HG02852 (cell line): Measurements from ENCODE around the gene EXD3.
"Not testable (repeated sequence)": the region's sequence is repeated elsewhere in the genome, so short reads cannot be mapped to it uniquely, and the experiment has no call there.

Experiments used
- ATAC-seq: cut with Tn5 transposase; IDR thresholded peaks from one replicate; pipeline ENCODE4 v1.9.1; 2021; ENCODE audit warnings: mild to moderate bottlenecking, moderate library complexity; ENCODE audit not compliant: unreplicated experiment

Gene EXD3

DNA sequence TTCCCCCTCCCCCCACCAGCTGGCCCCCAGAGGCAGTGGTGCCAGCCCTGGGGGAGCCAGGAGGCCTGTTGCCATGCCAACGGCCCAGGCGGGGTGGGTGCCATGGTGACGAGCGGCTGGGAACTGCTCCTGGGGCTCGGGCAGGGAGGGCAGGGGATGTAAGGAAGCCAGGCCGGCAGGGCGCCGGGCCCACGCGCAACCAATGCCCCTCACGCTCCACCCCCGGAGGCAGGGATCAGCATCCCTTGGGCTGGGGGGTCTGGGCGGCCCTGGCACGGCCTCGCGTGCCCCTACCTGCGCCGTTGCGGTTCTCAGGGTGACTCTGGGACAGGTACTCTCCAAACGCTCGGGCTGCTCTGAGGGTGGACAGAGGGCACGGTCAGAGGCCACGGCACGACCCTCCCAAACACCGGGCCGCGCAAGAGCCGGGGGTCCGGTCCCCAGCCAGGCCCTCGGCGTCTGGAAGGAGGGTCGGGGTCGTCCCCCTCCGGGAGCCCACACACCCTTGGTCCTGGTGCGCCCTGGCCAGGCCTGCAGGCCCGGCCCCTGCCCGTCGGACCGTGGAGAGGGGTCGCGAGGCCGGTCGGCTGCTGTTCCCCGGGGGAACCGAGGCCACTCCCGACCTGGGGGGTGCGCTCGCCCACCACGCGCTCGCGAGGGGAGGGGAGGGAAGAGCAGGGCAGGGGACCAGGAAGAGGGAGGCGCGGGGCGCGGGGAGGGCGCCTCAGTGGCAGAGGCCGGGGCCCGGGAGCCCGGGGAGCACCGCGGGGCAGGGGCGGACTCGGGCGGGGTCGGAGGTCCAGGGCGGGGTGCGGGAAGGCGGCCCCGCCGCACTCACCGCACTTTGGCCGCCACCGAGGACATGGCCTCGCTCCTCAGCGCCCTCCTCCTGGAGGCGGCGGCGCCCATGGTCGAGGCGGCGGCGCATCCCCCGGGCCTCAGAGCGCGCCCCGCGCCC is 35.5 kb upstream of the EXD3 start:
- peak; percentile 20 for ATAC-seq

DNA sequence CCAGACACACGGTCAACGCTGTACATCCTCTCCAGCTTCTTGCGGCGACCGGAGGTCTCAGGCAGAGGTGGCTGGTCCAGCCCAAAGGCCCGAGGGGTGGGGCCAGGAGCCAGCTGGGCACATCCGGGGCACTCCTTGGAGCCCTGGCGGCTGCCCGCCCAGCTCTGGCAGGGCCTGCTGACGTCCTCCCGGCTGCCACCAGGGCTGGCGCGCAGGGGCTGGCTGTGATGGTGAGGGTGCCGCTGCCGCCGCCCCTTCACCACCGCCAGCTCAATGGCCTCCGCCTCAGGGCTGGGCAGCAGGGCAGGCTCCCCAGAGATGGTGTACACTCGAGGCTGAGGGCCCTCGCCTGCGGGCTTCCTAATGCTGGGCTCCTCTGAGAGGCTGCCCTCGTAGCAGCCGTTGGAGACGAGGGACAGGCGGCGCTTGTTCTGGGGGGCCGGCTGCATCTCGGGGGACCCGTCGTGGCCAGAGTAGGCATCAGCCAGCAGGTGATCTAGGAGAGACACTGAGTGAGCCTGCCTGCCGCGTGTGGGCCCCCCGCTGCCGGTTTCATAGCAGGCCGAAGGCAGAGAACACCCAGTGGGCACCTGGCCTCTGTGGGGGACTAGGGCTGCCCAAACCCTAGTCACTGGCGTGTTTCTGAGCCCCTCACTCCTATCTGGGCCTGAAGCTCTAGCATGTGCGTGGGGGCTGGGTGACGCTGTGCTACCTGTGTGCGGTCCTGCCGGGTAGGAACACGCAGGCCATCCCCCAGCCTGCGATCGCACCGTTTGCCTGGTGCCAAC is 34.6 kb upstream of the EXD3 start:
- no peak for ATAC-seq

DNA sequence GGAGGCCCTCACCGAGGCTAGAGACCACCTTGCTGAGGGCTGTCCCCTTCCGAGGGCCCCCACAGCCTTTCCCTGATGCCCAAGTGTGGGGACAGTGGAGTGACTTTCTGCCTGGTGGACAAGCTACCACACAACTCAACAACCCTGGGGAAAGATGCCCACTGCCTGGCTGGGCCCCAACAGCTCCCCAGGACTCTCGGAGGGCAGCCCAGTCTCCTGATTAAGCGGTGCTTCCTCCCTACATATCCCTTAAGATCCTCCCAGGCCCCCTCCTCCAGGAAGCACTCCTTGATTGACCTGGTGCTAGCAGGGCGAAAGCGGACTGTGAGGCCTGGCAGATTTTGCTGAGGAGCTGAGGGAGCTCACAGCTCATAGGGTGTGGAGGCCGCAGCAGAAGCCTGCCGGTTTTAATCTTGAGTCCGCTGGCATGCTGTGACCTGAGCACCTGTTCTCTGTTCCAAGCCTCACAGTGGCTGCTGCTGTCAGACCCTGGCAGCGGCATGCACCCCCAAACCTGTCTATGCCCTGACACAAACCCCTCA is 34.0 kb upstream of the EXD3 start:
- ATAC-seq = no peak

DNA sequence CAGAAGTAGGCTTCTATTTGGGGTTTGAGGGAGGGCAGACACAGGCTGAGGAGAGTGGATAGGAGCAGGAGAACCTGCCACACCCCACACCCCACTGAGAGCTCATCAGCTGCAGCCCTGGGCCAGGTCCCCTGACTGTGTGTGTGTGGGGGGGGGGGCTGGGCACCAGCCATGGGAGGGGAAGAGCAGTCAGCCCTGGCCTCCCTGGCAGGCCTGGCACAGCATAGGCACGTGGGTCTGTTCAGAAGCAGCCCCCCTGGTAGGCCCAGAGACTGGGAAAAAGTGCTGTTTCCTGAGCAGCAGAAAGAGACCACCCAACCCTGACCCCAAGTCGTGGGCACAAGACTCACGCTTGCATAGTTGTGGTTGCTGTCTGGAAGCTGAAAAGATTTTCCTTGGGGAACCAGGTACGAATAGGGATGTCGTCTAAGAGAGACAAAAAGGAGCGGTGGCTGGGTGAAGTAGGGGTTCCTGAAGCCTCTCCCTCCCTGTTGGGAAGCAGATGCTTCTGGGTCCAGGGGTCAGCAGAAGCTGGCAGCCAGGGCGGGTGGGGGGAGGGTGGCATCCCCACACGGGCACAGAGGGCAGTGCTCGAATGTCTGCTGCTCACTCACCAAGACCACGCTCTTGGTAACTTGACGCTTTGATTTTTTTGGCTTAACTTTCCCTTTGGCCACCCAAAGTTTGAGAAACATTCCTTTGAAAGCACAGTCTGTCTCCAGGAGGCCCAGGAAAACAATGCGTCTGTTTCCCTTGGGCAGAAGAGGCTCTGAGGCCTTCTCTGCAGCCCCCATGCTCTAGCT is 33.3 kb upstream of the EXD3 start:
- no peak for ATAC-seq

DNA sequence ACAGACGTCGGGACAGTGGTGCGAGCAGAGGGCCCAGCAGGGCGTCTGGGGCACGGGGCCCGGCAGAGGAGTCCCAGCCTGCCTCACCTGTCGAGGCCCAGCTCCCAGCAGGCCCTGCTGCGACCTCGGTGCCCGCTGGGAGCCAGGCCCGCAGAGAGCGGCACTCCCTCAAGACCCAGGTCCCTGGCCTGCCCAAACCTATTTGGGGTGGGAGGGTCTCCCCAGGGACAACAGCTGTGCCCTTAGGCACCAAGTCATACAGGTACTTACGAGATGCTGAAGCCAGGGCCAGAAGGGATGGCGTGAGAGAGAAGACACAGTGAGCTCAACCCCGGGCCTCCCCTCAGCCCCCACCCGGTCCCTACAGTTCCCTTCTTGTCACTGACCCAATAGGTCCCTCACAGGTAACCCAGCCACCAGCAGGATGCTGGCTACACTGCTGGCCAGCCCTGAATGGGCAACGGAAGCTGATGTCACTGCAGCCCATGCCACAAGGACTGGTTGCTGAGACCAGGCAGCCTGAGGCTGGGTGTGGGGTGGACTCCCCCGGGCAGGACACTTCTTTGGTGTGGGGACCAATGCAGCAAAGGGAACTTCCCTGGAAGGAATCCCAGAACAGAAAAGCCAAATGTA is 32.5 kb upstream of the EXD3 start:
- no peak for ATAC-seq

DNA sequence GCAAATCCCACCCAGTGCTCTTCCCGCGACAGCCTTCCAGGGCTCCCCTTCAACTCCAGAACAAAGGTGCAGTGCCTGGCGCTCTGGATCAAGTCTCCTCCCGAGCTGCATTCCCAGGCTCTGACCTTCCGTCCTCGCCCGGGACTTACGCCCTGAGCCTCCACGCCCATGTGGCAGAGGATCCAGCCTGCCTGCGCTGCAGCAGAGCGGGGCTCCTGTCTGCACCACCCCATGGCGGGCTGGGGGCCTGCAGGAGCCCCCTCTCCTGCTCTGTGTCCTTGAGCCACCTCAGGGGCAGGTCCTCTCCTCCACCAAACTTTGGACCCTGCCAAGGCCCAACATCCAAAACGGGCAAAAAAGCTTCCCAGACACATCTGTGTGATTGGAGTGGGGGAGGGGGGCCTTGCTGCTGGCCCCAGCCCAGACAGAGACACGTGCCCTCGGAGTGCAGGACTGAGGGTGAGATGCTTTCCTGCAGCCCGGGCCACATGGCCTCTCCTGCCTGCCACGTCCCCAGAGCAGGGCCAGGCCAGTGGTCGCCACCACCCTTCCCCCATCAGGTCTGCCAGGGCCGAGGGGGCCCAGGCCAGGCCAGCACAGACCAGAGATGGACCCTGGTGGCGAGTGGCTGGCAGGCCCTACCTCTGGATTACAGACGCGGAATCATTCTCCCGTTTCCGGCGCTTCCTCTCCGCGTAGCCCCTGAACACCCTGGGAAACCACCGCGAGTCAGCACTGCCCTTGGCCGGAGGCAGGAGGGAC is 31.8 kb upstream of the EXD3 start:
- no peak for ATAC-seq

DNA sequence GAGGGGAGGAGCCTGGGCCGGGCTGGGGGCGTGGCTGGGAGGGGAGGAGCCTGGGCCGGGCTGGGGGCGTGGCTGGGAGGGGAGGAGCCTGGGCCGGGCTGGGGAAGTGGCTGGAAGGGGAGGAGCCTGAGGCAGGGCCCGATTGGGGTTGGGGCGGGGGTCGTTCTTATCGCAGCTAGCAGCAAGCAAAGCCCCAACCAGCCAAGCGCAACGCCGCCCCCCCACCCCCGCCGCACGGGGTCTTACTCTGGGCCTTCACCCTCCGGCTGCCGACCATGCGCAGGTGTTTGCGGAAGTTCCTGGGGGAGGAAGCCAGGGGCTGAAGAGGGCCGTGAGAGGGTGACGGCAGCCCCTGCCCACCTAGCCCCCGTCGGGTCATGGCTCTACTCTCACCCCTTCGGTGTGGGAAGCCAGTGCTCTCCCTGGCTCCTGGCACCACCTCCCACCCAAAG is 31.2 kb upstream of the EXD3 start:
- ATAC-seq = no peak

DNA sequence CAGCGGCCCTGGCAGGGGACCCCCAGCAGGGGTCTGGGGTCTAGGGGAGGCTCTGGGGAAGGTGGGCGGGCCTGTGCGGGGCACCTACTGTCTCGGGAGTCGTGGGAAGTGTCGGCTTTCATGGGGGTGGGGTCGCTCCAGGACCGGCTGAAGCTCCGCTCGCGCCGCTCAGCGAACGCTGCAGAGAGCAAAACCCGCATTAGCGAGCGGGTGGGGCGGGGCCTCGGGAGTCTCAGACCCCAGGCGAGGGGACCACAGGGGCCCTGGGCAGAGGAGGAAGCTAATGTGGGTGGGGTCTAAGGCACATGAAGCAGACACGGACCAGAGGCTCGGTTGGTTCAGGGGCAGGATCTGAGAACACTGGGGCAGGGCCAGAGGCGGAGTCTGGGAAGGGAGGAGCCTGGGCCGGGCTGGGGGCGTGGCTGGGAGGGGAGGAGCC is 30.7 kb upstream of the EXD3 start:
- ATAC-seq = no peak

DNA sequence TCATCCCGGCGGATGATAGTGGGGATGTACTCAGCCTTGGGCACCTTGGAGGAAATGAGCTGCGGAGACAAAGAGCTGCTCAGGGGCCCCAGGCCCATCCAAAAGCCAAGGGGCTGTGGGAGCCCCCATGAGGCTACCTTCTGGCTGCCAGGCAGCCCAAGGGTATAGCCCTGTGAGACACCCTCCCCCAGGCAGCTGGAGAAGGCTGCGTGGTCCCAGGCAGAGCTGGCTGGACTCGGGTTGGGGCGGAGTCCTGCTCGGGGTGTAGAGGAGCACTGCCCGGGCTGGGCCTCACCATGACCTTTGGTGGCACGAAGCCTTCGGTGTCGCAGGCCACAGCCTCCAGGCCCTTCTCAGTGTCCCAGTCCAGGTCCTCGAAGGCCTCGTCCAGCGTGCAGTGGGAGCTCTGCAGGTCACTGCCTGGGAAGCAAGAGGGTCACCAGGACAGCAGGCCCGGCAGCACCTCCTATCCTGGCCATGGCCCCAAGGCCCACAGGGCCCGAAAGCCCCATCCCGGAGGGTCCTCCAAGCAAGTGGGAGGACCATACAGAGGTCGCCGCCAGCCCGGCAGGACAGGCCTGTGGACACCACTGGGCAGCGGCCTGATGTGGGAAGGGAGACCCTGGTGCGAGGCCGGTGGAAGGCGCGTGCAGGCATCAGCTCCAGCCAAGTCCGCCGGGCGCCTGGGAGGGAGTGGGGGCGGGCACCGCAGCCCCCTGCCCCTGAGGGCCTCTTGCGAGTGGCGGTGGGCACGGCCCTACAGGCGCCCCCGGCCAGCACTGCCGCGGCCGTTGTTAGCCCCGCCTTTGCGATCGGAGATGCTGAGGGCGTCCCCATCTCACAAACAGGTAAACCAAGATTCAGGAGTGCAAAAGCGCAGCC is 30.0 kb upstream of the EXD3 start:
- ATAC-seq = no peak

DNA sequence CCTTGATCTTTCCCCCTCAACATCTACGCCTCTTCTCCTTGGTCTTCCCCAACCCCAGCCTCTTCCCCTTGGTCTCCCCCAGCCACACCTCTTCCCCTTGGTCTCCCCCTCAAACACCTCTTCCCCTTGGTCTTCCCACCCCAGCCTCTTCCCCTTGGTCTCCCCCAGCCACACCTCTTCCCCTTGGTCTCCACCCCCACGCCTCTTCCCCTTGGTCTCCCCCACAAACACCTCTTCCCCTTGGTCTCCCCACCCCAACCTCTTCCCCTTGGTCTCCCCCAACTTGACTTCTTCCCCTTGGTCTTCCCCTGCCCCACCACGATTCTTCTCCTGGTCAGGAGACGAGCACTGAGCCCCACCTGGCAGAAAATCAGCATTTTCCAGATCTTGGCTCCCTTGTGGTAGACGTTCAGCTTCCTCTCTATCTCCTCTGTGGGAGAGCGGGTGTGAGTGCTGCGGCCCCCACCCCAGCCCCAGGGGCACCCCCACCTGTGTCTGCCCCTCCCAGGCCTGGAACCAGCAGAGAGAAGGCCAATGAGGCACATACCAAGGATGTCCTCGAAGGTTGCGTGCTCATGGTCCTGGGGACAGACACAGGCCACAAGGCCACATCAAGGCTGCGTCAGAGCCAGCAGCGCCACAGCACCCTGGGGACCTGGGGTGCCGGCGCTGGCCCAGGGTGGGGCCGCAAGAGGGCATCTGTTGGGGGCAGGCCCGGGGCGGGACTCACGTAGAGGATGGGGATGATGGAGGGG is 29.2 kb upstream of the EXD3 start:
- ATAC-seq = no peak

DNA sequence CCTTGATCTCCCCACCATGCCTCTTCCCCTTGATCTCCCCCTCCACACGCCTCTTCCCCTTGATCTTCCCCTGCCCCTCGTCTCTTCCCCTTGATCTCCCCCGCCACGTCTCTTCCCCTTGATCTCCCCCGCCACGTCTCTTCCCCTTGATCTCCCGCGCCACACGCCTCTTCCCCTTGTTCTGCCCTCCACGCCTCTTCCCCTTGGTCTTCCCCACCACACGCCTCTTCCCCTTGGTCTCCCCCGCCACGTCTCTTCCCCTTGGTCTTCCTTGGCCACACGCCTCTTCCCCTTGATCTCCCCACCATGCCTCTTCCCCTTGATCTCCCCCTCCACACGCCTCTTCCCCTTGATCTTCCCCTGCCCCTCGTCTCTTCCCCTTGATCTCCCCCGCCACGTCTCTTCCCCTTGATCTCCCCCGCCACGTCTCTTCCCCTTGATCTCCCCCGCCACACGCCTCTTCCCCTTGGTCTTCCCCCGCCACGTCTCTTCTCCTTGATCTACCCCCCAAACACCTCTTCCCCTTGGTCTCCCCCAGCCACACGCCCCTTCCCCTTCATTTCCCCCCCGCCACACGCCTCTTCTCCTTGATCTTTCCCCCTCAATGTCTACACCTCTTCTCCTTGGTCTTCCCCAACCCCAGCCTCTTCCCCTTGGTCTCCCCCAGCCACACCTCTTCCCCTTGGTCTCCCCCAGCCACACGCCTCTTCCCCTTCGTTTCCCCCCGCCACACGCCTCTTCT is 28.5 kb upstream of the EXD3 start:
- not testable (repeated sequence) for ATAC-seq

DNA sequence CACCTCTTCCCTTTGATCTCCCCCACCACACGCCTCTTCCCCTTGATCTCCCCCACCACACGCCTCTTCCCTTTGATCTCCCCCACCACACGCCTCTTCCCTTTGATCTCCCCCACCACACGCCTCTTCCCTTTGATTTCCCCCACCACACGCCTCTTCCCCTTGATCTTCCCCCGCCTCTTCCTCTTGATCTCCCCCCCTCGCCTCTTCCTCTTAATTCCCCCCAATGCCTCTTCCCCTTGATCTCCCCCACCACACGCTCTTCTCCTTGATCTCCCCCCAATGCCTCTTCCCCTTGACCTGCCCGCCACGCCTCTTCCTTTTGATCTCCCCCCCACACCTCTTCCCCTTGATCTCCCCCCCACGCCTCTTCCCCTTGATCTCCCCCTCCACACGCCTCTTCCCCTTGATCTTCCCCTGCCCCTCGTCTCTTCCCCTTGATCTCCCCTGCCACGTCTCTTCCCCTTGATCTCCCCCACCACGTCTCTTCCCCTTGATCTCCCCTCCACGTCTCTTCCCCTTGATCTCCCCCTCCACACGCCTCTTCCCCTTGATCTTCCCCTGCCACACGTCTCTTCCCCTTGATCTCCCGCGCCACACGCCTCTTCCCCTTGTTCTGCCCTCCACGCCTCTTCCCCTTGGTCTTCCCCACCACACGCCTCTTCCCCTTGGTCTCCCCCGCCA is 27.7 kb upstream of the EXD3 start:
- not testable (repeated sequence) for ATAC-seq

DNA sequence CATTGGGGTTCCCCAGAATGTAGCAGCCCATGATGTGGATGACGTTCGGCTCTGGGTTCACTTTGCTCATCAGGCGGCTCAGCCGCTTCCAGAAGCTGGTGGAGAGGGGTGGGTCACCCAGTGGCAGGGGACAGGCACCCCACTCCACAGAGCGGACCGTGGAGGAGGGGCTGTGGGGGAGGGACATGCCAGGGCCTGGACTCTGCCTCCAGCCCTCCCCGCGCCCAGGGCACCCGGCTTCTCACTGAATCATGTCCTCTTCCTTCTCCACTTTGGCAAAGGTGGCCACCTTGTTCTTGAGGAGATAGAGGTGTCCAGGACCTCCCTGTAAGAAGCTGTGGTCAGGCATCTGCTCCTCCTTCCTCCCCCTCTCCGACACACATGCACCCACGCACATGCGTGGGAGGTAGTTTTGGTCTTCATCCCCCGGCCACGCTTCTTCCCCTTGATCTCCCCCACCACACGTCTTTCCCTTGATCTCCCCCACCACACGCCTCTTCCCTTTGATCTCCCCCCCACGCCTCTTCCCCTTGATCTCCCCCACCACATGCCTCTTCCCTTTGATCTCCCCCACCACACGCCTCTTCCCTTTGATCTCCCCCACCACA is 27.1 kb upstream of the EXD3 start:
- ATAC-seq = no peak

DNA sequence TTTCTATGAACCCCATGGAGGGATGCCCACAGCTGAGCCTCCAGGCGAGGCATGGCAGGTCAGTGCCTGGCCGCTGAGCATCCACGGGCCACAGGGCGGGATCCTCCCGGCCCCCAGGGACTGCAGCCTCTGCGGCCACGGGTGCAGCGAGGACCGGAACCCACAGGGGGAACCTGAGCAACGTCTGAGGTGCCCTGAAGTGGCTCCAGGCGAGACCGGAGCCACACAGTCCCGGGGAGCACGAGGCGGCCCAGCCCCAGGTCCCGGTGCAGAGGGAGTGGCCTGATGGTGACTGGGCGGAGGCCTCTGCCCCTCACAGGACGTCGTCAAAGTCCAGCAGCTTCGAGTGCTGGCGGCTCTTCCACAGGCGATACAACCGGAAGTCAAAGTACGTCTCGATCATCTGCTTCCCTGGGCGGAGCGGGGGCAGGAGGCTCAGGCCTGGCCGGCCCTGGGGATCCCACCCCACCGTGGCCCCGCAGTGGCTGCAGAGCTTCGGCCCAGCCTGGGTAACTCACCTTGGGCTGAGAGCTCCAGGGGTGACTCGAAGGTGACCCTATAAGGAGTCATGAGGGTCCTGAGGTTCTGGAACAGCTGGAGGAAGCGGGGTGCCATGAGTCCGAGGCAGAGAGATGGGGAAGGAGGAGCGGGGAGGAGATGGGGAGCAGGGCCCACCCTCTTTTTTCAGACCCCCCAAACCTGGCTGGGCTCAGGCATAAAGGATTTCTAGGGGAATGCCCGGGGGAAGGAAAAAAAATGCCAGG is 26.3 kb upstream of the EXD3 start:
- ATAC-seq = no peak

DNA sequence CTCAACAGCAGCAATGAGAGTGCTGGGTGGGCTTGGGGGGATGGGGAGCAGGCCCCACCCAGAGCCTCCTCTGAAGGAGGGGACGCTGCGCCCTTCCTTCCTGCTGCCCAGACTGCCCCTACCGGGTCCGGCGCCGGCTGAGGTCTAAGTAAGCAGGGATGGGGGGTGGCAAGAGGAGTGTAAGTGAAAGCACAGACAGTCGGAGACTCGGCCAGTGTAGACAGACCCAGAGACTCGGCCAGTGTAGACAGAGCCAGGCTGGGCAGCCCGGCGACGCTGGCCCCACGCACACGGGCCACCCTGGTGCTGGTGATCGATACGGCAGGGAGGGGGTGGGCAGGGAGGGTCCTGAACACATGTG is 25.6 kb upstream of the EXD3 start:
- no peak for ATAC-seq
